Chondrocyte (in vitro differentiated cells): ENCODE measurements around the gene HOXA6. TPM values are rescaled to one million over a fixed set of nuclear protein-coding genes. Genes with fewer than 3 reads are reported as not detected.

Experiments used
- DNase-seq: peaks from one replicate; pipeline ENCODE4 v3.0.0; 2021; ENCODE audit warnings: mixed read lengths, low spot score
- H3K27ac Mint-ChIP-seq: one replicate; pipeline ENCODE4 v1.8.0; 2021; ENCODE audit warnings: mild to moderate bottlenecking, moderate library complexity, mixed read lengths; ENCODE audit not compliant: unreplicated experiment
- H3K27me3 Mint-ChIP-seq: 2 replicates; pipeline ENCODE4 v1.8.0; 2021; ENCODE audit warnings: low read depth, mixed read lengths
- H3K36me3 Mint-ChIP-seq: 2 replicates; pipeline ENCODE4 v1.8.0; 2021; ENCODE audit warnings: low read depth, mixed read lengths
- H3K4me1 Mint-ChIP-seq: 2 replicates; pipeline ENCODE4 v1.8.0; 2021; ENCODE audit warnings: low read depth, mild to moderate bottlenecking, mixed read lengths
- H3K4me3 Mint-ChIP-seq: one replicate; pipeline ENCODE4 v1.8.0; 2021; ENCODE audit warnings: mild to moderate bottlenecking, moderate library complexity, mixed read lengths; ENCODE audit not compliant: unreplicated experiment
- H3K9me3 Mint-ChIP-seq: 2 replicates; pipeline ENCODE4 v1.8.0; 2021; ENCODE audit warnings: low read depth, mixed read lengths
- total RNA-seq: library from RNA; stranded (reverse); gene quantifications from 3 replicates; pipeline ENCODE4 v1.2.1, GENCODE V29; 2021
- TF ChIP-seq, protein P1 (sequence below): fragments of 200-600 bp; sonication (generic); IDR thresholded peaks from 2 replicates; pipeline ENCODE4 v1.5.0; 2021; ENCODE audit warnings: antibody characterized with exemption, mild to moderate bottlenecking, moderate library complexity

The HOXA6 gene
- total RNA-seq, 1 donor from 2014 or later: not detected

DNA sequence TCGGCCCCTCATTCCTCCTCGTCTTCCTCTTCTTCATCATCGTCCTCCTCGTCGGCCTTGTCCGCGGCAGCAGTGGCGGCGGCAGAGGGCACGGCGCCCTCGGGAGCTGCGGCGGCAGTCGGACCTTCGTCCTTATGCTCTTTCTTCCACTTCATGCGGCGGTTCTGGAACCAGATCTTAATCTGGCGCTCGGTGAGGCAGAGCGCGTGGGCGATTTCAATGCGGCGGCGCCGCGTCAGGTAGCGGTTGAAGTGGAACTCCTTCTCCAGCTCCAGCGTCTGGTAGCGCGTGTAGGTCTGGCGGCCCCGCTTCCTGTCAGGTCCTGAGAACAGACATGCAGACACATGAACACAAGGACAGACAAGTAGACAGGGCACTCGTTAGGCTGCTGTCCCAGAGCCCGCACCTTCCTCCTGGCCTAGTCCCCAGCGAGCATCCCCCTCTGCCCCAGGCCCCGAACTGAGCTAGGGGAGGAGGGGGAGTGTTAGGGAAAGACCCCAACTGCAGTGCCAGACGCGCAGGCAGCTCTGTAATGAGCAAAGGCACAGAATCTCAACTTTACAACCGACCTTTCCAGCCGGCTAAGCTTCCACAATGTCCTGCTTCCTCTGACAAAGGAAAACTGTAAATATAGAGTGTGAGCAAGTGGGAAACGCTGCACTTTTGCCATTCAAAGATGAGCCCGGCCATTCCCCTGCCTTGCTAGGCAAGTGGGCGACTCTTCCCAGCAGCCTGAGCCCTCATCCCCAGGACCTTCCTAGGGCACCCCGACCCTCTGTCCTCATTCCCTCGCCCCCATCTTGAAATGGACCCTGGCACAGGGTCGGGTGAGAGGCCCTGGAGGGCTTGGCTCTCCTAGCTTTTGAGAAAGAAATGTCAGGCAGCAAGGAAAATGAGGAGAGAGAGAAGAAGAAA is 7.6 kb upstream of the HOXA6 start:
- Mint-ChIP-seq H3K27ac (no peak overlapping the region), H3K27me3 (peaks cover 83% of the 10 kb centered on the region), H3K36me3 (peaks cover 7% of the 10 kb centered on the region), H3K4me3 (peak overlapping the region; percentile 28), H3K4me1 (peaks cover 19% of the 10 kb centered on the region), H3K9me3 (peaks cover 4% of the 10 kb centered on the region)
- TF ChIP-seq, protein P1, sequence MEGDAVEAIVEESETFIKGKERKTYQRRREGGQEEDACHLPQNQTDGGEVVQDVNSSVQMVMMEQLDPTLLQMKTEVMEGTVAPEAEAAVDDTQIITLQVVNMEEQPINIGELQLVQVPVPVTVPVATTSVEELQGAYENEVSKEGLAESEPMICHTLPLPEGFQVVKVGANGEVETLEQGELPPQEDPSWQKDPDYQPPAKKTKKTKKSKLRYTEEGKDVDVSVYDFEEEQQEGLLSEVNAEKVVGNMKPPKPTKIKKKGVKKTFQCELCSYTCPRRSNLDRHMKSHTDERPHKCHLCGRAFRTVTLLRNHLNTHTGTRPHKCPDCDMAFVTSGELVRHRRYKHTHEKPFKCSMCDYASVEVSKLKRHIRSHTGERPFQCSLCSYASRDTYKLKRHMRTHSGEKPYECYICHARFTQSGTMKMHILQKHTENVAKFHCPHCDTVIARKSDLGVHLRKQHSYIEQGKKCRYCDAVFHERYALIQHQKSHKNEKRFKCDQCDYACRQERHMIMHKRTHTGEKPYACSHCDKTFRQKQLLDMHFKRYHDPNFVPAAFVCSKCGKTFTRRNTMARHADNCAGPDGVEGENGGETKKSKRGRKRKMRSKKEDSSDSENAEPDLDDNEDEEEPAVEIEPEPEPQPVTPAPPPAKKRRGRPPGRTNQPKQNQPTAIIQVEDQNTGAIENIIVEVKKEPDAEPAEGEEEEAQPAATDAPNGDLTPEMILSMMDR: no peak
- peak; percentile 84 for DNase-seq

DNA sequence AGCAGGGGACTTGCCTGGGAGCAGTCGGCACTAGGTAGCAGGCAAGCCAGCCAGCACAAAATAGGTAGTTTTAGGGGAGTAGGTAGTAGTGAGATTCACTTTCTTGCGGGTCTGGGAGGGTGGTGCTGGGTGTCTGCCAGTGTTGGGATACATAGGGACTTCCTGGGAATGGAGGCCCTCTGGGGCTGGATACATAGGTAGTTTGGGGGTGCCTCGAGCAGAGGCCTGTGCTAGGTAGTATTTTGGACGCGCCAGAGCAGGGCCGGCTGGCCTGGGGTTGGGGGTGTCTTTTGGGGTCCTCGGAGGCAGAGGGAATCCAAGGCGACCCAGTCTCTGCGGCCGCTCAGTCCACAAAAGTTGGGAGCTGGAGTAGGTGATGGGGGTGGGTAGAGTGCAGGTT is 6.8 kb upstream of the HOXA6 start:
- Mint-ChIP-seq H3K4me3 (no peak overlapping the region), H3K4me1 (peaks cover 19% of the 10 kb centered on the region)

DNA sequence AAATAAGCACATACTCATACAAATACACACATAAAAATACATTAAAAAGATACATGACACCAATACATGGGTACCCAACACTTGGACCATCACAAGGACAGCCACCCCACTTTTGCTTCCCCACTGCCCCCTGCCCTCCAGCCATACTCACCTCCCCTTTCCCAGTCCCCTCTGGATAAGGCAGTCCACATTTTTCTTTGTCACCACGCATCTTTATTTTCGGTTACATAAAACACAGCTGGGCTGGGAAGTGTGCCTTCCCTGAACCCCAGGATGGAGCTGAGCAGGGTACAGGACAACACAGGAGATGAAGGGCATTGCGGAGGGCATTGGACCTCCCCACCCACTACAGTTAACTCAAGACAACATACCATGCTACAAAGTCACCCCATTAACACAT is 6.0 kb upstream of the HOXA6 start:
- Mint-ChIP-seq H3K36me3 (peaks cover 5% of the 10 kb centered on the region), H3K4me3 (no peak overlapping the region), H3K9me3 (peaks cover 2% of the 10 kb centered on the region), H3K4me1 (peaks cover 19% of the 10 kb centered on the region), H3K27ac (no peak overlapping the region), H3K27me3 (peaks cover 86% of the 10 kb centered on the region)
- no peak for DNase-seq
- TF ChIP-seq, protein P1: no peak

More for the DNA sequence above, 6.8 kb upstream of the HOXA6 start:
- Mint-ChIP-seq H3K27ac (no peak overlapping the region), H3K9me3 (peaks cover 4% of the 10 kb centered on the region), H3K27me3 (peaks cover 86% of the 10 kb centered on the region), H3K36me3 (peaks cover 7% of the 10 kb centered on the region)
- DNase-seq: no peak
- TF ChIP-seq, protein P1: no peak

DNA sequence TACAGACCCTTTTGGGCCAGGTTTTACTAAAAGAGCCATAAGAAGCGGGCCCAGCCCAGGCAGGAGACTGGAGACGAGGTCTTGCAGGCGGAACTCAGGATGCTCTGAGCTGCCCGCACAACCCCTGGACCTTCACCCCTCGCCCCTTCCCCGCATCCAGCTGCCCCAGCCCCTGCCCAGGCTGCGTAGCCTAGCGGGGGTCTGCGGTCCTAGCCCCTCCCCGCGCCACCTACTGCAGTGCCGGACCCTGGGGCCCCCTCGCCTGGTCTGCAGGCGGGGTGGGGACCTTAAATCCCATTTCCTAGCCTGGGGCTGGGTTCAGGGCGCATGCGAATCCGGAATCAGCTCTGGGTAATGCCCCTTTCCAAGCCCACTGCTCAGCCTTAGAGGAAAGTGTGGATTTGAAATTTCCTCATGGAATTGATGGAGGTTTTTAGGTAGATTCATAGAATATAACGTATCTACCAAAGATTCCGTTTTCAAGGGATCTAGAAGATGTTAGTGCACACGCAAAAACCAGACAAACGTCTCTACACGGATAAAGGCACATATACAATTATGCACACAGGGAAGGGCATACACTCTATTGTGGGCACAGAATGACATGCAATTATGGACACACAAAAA is 5.4 kb upstream of the HOXA6 start:
- Mint-ChIP-seq H3K4me3 (no peak overlapping the region), H3K27ac (no peak overlapping the region), H3K27me3 (peaks cover 87% of the 10 kb centered on the region), H3K9me3 (no peaks in the 10 kb centered on the region), H3K4me1 (peaks cover 22% of the 10 kb centered on the region), H3K36me3 (peaks cover 3% of the 10 kb centered on the region)
- TF ChIP-seq, protein P1: no peak
- peak; percentile 74 for DNase-seq
